ENCODE results near the gene LRRC3C.

GRCh38 chr17:39927929-39928857 lies 661 bp downstream of the LRRC3C start:
- TF ChIP-seq, protein P1, sequence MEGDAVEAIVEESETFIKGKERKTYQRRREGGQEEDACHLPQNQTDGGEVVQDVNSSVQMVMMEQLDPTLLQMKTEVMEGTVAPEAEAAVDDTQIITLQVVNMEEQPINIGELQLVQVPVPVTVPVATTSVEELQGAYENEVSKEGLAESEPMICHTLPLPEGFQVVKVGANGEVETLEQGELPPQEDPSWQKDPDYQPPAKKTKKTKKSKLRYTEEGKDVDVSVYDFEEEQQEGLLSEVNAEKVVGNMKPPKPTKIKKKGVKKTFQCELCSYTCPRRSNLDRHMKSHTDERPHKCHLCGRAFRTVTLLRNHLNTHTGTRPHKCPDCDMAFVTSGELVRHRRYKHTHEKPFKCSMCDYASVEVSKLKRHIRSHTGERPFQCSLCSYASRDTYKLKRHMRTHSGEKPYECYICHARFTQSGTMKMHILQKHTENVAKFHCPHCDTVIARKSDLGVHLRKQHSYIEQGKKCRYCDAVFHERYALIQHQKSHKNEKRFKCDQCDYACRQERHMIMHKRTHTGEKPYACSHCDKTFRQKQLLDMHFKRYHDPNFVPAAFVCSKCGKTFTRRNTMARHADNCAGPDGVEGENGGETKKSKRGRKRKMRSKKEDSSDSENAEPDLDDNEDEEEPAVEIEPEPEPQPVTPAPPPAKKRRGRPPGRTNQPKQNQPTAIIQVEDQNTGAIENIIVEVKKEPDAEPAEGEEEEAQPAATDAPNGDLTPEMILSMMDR (IDR thresholded peaks at IDR 0.05; ENCODE audit: low read length), result no peak
- TF ChIP-seq EZH2phosphoT487 (IDR thresholded peaks at IDR 0.05; ENCODE audit: low read length), result no peak

All from MM.1S (cell line).